BLaER1 (cell line): ENCODE results near the gene AKIRIN1.
"Not testable (repeated sequence)": the region's sequence is repeated elsewhere in the genome, so short reads cannot be mapped to it uniquely, and the experiment has no call there.

Source experiments
- H3K27ac ChIP-seq: shearing (Covaris generic); formaldehyde crosslinking; 2 replicates; pipeline ENCODE4 v1.8.1; 2022
- H3K27me3 ChIP-seq: shearing (Covaris generic); formaldehyde crosslinking; 2 replicates; pipeline ENCODE4 v1.8.1; 2022
- H3K36me3 ChIP-seq: shearing (Covaris generic); formaldehyde crosslinking; 2 replicates; pipeline ENCODE4 v1.8.1; 2022
- H3K4me1 ChIP-seq: shearing (Covaris generic); formaldehyde crosslinking; 2 replicates; pipeline ENCODE4 v1.8.1; 2022
- H3K4me2 ChIP-seq: shearing (Covaris generic); formaldehyde crosslinking; 2 replicates; pipeline ENCODE4 v1.8.1; 2022
- H3K4me3 ChIP-seq: shearing (Covaris generic); formaldehyde crosslinking; 2 replicates; pipeline ENCODE4 v1.8.1; 2022
- H3K9ac ChIP-seq: shearing (Covaris generic); formaldehyde crosslinking; 2 replicates; pipeline ENCODE4 v1.8.1; 2022
- H3K9me3 ChIP-seq: shearing (Covaris generic); formaldehyde crosslinking; 2 replicates; pipeline ENCODE4 v1.8.1; 2022
- H4K20me1 ChIP-seq: shearing (Covaris generic); formaldehyde crosslinking; 2 replicates; pipeline ENCODE4 v1.8.1; 2022
- Cebpa-rat ChIP-seq: shearing (Covaris generic); IDR thresholded peaks from 2 replicates; pipeline ENCODE4 v1.8.1; 2022

Gene AKIRIN1

DNA sequence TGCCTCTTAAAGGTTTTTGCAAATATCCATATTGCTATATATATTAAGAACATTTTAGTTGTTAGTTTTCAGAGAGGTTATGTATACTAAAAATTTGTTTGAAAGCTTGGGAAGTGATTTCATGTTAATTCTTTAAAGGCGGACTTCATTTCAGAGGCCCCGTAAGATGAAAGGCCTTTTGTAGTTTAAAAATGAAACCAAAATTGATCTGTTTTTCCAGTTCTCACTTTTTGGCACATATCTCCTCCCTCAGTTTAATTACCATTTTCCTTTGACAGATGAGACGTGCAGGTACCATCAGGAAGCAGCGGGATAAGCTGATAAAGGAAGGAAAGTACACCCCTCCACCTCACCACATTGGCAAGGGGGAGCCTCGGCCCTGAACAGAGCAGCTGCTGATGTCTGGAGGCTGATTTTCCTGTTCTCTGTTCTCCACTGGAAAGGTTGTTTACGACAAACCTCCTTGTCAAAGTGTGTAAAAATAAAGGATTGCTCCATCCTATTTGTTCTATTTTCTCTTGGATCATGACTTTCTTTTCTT lies 43.1 kb downstream of the AKIRIN1 start:
- H3K9ac ChIP-seq: peak overlapping the region; percentile 4; the same call in 1 of the 2 replicates
- H3K27me3 ChIP-seq: no peaks in the 10 kb centered on the region
- H3K4me3 ChIP-seq: no peak overlapping the region
- peaks cover 24% of the 10 kb centered on the region for H4K20me1 ChIP-seq
- no peaks in the 10 kb centered on the region; the same call in 1 of the 2 replicates for H3K4me1 ChIP-seq
- no peak overlapping the region for H3K27ac ChIP-seq
- no peak for TF ChIP-seq Cebpa-rat
- H3K4me2 ChIP-seq: peak overlapping the region; percentile 44
- H3K9me3 ChIP-seq: no peaks in the 10 kb centered on the region
- peaks cover 89% of the 10 kb centered on the region for H3K36me3 ChIP-seq

DNA sequence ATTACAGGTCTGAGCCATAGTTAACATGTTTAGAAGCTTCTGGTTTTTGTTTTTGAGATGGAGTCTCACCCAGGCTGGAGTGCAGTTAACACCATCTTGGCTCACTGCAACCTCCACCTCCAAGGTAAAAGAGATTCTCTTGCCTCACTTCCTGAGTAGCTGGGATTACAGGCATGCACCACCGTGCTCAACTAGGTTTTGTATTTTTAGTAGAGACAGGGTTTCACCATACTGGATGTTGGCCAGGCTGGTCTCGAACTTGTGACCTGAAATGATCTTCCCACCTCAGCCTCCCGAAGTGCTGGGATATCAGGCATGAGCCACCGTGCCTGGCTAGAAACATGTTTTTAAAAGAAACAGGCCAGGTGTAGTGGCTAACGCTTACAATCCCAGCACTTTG lies 45.6 kb downstream of the AKIRIN1 start:
- Histone ChIP-seq H3K9me3 (no peaks in the 10 kb centered on the region), H3K27ac (no peak overlapping the region), H3K4me1 (no peaks in the 10 kb centered on the region; the same call in 1 of the 2 replicates), H3K4me2 (no peak overlapping the region), H3K4me3 (no peak overlapping the region), H4K20me1 (peaks cover 13% of the 10 kb centered on the region), H3K9ac (no peak overlapping the region), H3K27me3 (no peaks in the 10 kb centered on the region), H3K36me3 (peaks cover 80% of the 10 kb centered on the region)
- TF ChIP-seq Cebpa-rat: no peak

DNA sequence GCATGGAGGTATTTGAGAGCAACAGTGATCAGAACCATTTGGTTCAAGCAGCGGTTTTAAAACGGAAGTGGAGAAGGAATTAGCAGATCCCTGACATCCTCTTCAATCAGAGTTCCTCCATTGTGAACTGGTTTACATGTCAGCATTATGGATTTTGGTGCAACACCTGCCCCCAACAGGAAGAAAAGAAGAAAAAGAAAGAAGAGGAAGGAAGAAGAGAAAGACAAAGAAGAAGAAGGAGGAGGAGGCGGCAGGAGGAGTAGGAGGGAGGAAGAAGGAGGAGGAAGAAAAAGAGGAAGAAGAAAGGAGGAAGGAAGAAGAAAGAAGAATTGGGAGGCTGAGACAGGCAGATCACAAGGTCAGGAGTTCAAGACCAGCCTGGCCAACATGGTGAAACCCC lies 52.4 kb downstream of the AKIRIN1 start:
- Histone ChIP-seq H3K9me3 (no peaks in the 10 kb centered on the region), H3K36me3 (peaks cover 37% of the 10 kb centered on the region), H3K4me1 (peaks cover 46% of the 10 kb centered on the region), H3K4me2 (peak overlapping the region; percentile 58), H3K27me3 (no peaks in the 10 kb centered on the region), H3K9ac (no peak overlapping the region), H3K27ac (peak overlapping the region; percentile 45; the same call in 1 of the 2 replicates), H3K4me3 (no peak overlapping the region), H4K20me1 (no peaks in the 10 kb centered on the region)
- TF ChIP-seq Cebpa-rat: no peak

DNA sequence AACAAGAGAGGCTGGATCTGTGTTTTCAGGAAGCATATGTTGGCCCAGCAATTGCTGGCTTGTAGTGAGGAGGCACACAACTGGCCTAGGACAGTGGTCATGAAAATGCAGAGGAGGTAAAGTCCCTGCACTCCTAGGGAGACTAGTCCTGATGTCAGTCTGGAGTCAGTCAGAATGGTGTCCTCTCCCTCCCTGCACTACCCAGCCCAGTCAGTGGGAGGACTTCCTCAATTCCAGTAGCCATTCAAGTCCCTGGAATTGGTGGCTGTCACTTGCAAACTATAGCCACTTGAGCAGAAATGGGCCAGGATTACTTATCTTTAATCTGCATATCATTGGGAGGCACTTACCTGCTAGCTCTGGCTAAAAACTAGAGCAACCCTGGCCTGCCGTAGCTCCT lies 53.7 kb downstream of the AKIRIN1 start:
- no peaks in the 10 kb centered on the region for H3K27me3 ChIP-seq
- H3K4me1 ChIP-seq: peaks cover 58% of the 10 kb centered on the region
- H3K4me2 ChIP-seq: no peak overlapping the region
- H3K9me3 ChIP-seq: no peaks in the 10 kb centered on the region
- no peaks in the 10 kb centered on the region for H4K20me1 ChIP-seq
- no peak overlapping the region for H3K4me3 ChIP-seq
- H3K36me3 ChIP-seq: peaks cover 35% of the 10 kb centered on the region
- H3K27ac ChIP-seq: no peak overlapping the region
- H3K9ac ChIP-seq: no peak overlapping the region
- no peak for TF ChIP-seq Cebpa-rat

DNA sequence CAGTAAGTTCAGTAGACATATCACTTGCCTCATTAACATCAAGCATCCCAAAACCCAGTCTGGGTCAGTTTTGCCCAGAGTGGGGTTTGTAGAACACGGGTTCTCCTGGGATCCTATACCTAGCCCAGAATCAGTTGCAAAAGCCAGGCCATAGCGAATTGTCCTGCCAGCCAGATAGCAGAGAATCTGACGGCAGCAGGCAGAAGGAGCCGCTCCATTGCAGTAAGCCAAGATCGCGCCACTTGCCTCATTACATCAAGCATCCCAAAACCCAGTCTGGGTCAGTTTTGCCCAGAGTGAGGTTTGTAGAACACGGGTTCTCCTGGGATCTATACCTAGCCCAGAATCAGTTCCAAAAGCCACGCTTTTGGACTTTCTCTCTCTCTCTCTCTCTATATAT lies 54.2 kb downstream of the AKIRIN1 start:
- TF ChIP-seq Cebpa-rat: no peak
- H3K27ac ChIP-seq: no peak overlapping the region
- peaks cover 63% of the 10 kb centered on the region for H3K4me1 ChIP-seq
- peaks cover 31% of the 10 kb centered on the region for H3K36me3 ChIP-seq
- H4K20me1 ChIP-seq: no peaks in the 10 kb centered on the region
- no peak overlapping the region for H3K4me2 ChIP-seq
- no peaks in the 10 kb centered on the region for H3K9me3 ChIP-seq
- H3K9ac ChIP-seq: no peak overlapping the region
- H3K4me3 ChIP-seq: no peak overlapping the region
- no peaks in the 10 kb centered on the region for H3K27me3 ChIP-seq

DNA sequence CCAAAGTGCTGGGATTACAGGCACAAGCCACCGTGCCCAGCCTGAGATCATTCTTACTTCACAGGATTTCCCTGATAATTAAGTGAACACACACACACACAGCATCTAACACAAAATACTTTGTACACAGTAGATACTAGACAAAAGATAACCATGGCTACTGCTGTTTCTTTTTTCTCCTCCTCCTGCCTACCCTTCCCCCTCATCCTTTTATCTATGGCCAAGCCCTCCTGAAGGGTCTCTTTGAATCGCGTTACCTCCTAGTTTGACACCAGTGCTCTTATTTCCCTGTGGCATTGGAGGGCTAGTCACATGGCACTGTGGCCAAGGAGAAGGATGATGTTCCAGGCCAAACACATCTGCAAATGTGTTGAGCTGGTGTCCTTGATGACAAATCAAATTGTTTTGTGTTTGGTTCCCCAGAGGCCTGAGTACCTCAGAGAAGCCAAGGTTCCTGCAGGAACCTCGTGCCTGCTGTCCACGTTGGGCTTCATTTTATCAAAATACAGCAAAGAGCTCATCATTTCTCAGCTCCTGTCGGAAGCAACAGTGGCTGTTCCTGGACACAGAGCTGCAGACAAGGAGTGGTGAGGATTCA lies 55.6 kb downstream of the AKIRIN1 start:
- TF ChIP-seq Cebpa-rat: no peak
- H3K27ac ChIP-seq: peak overlapping the region; percentile 84
- peak overlapping the region; percentile 67; the same call in 1 of the 2 replicates for H3K9ac ChIP-seq
- H3K27me3 ChIP-seq: no peaks in the 10 kb centered on the region
- 0 out of 2 replicates have a peak overlapping the region, but pooled peaks have one; percentile 42 for H3K4me3 ChIP-seq
- peaks cover 19% of the 10 kb centered on the region for H3K36me3 ChIP-seq
- H3K4me1 ChIP-seq: peaks cover 78% of the 10 kb centered on the region
- no peaks in the 10 kb centered on the region for H3K9me3 ChIP-seq
- no peaks in the 10 kb centered on the region for H4K20me1 ChIP-seq
- H3K4me2 ChIP-seq: peak overlapping the region; percentile 89

DNA sequence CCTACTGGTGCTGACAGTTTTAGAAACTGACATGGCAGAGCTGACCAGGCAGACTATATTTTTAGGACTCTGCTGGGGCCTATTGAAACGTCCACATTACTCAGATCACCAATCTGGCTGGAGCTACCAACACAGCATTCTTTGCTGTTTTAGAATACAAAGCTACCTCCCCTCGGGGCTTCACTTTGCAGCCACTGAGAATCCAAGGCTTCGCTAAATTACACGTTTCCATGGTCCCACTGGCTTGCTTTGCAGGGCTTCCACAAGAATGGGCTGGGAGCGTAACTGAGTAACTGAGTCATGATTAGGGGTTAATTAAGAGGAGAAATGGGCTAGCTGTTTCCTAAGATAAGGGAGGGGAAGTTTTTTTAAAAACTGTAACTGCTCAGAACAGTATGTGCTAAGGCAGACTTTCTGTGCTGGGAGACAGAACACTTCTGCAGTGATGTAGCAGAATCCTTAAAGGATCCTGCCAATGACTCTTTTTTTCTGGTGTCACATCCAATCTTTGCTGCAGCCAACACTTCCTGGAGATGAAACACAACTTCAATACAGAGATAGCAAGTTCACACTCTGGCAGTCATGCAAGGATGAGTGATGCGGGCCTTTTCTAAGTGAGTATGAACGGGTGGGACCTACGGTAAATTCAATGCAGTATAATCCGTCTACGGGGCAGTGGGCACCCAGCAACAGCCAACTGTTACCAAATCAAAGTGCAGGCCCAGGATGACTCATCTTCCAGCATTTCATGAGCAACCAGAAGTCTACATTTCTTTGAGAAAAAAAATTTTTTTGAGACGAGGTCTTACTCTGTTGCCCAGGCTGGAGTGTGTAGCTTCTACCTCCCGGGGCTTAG lies 56.5 kb downstream of the AKIRIN1 start:
- no peak for TF ChIP-seq Cebpa-rat
- Histone ChIP-seq H3K4me2 (peak overlapping the region; percentile 89), H3K27ac (peak overlapping the region; percentile 84), H3K36me3 (peaks cover 12% of the 10 kb centered on the region), H3K4me3 (peak overlapping the region; percentile 42; the same call in 1 of the 2 replicates), H3K27me3 (no peaks in the 10 kb centered on the region), H3K4me1 (peaks cover 87% of the 10 kb centered on the region), H3K9ac (peak overlapping the region; percentile 67; the same call in 1 of the 2 replicates), H4K20me1 (no peaks in the 10 kb centered on the region), H3K9me3 (no peaks in the 10 kb centered on the region)

DNA sequence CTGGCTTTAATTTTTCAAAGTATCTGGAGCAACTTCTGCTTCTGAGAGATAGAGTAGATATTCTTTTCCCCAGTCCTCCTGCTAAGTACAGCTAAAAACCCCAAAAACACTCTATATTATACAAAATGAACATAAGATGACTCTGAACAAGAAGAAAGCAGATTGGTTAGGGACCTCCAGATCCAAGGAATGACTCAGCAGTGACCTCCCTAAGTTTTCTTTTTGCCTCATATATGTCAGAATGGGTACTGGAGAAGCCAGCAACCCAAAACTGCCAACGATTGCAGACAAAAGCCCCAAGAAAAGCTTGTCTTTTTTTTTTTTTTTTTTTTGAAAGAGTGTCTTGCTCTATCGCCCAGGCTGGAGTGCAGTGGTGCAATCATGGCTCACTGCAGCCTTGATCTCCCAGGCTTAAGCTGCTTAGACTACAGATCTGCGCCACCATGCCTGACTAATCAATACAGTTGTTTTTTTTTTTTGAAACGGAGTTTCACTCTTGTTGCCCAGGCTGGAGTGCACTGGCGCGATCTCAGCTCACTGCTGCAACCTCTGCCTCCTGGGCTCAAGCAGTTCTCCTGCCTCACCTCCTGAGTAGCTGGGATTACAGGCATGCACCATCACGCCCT lies 57.8 kb downstream of the AKIRIN1 start:
- Histone ChIP-seq H3K27ac (peak overlapping the region; percentile 76), H4K20me1 (no peaks in the 10 kb centered on the region), H3K9ac (peak overlapping the region; percentile 52; the same call in 1 of the 2 replicates), H3K4me2 (peak overlapping the region; percentile 89), H3K4me1 (peaks cover 84% of the 10 kb centered on the region), H3K36me3 (0 out of 2 replicates have a peak, but pooled peaks cover 9% of the 10 kb centered on the region), H3K27me3 (no peaks in the 10 kb centered on the region), H3K4me3 (no peak overlapping the region), H3K9me3 (no peaks in the 10 kb centered on the region)
- TF ChIP-seq Cebpa-rat: peak; percentile 81

DNA sequence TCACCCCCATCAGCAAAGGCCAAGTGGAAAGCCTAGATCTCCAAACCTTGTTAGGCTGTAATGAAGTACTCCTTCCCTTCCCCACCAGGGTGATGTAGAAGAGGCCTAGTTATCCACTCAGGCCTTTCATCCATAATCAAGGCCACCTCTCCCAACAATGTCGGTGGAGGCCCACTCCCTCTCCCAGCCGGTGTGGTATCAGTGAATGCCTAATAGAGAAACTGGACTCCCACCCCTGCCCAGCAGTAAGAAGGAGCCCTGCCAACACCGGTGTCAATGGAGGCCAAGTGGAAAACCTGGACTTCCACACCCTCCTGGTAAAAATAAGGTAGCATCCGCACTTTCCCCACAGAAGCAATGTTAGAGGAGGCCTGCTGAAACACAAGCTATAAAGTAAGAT lies 58.9 kb downstream of the AKIRIN1 start:
- Histone ChIP-seq H3K9ac (peak overlapping the region; percentile 52; the same call in 1 of the 2 replicates), H3K4me1 (peaks cover 73% of the 10 kb centered on the region), H4K20me1 (no peaks in the 10 kb centered on the region), H3K27me3 (no peaks in the 10 kb centered on the region), H3K4me2 (peak overlapping the region; percentile 89), H3K9me3 (no peaks in the 10 kb centered on the region), H3K36me3 (0 out of 2 replicates have a peak, but pooled peaks cover 3% of the 10 kb centered on the region), H3K27ac (peak overlapping the region; percentile 76), H3K4me3 (no peak overlapping the region)
- TF ChIP-seq Cebpa-rat: no peak

DNA sequence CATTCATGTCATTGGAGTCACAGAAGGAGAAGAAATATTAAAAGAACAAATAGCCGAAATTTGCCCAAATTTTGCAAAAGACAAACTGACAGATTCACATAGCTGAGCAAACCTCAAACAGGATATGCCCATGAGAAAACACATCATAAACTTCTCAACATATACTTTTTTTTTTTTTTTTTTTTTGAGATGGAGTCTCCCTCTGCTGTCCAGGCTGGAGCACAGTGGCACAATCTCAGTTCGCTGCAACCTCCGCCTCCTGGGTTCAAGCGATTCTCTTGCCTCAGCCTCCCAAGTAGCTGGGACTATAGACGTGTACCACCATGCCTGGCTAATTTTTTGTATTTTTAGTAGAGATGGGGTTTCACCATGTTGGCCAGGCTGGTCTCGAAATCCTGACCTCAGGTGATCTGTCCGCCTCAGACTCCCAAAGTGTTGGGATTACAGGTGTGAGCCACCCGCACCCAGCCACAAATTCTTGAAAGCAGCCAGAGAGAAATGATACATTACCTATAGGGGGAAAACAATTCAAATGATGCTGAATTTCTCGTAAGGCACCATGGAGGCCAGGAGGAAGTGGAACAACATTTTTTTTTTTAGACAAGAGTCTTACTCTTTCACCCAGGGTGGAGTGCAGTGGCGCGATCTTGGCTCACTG lies 60.2 kb downstream of the AKIRIN1 start:
- H3K27ac ChIP-seq, H3K4me3 ChIP-seq, H3K9ac ChIP-seq, H3K9me3 ChIP-seq, H3K27me3 ChIP-seq, H3K36me3 ChIP-seq, H4K20me1 ChIP-seq: not testable (repeated sequence)
- Histone ChIP-seq H3K4me1 (peaks cover 68% of the 10 kb centered on the region), H3K4me2 (peak overlapping the region; percentile 89)
